NCI-H187 treated with DMSO at 0.1 percent for 48 hours (cell line): ENCODE measurements around the gene PFDN2.
A peak's percentile ranks its signal among the peaks of the same experiment; 100 is the strongest.

Experiments used
- DNase-seq: peaks from one replicate; lab custom pipeline; 2025; lab: John Stamatoyannopoulos, UW

PFDN2 gene

GRCh38 chr1:161117759-161118581 is at the start of gene PFDN2, which contains the start of gene NIT1:
Gene PFDN2 (minus strand): TSS chr1:161118037. CDS start chr1:161118026, 11 bp downstream.
Gene NIT1 (plus strand): TSS chr1:161118105. CDS start chr1:161118177, 72 bp downstream.
- peak; percentile 52 for DNase-seq

DNA sequence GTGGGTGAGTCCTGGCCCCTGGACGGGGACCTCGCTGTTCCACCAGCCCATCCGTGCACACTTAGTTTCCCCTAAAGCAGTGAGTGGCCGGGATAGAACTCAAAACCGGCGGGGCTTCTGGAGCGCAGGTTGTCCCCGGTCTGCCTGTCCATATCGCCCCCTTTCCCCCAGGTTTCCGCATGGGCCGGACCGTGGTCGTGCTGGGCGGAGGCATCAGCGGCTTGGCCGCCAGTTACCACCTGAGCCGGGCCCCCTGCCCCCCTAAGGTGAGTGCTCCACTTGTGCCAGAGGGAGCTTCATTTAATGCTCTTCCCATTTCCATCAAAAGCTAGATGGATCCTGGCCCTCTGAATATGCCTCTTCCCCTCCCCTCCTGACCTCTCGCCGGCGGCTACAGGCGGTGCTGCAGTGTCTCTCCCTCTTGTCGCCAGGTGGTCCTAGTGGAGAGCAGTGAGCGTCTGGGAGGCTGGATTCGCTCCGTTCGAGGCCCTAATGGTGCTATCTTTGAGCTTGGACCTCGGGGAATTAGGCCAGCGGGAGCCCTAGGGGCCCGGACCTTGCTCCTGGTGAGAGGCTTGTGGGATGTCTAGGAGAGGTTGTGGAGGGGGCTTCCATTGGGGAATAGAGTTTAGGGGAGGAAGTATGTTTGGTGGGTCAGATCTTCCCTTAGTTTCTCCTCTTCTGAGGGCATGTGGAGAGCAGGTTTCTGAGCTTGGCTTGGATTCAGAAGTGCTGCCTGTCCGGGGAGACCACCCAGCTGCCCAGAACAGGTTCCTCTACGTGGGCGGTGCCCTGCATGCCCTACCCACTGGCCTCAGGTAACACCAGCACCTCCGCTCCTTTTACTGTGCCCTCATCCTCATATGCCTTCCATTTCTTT is 49.1 kb upstream of the PFDN2 start:
- DNase-seq: no peak

- DNase-seq: peak; percentile 100
These were observed 48.2 kb upstream of the PFDN2 start, which contains the start of gene PPOX for GRCh38 chr1:161165742-161166668. Gene PPOX (plus strand): TSS chr1:161166426. CDS start chr1:161166848, 422 bp downstream.

DNA sequence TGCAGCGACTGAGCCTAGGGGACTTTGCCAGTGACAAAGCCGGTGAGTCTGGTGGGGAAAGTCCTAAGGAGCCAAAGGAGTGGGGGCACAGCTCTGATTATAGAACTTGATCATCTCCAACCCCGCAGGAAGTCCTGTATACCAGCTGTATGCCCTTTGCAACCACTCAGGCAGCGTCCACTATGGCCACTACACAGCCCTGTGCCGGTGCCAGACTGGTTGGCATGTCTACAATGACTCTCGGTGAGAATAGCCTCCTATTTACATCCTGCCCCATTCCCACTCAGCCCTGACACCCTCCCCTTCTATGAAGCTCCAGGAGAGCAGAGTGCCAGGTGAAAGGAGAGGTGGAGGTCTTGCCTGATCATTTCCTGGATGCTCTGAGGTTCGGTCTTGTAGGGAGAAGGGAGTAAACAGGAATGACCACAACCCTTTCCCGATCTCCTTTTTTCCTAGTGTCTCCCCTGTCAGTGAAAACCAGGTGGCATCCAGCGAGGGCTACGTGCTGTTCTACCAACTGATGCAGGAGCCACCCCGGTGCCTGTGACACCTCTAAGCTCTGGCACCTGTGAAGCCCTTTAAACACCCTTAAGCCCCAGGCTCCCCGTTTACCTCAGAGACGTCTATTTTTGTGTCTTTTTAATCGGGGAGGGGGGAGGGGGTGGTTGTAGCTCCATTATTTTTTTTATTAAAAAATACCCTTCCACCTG is 47.2 kb upstream of the PFDN2 start:
- DNase-seq: no peak

DNA sequence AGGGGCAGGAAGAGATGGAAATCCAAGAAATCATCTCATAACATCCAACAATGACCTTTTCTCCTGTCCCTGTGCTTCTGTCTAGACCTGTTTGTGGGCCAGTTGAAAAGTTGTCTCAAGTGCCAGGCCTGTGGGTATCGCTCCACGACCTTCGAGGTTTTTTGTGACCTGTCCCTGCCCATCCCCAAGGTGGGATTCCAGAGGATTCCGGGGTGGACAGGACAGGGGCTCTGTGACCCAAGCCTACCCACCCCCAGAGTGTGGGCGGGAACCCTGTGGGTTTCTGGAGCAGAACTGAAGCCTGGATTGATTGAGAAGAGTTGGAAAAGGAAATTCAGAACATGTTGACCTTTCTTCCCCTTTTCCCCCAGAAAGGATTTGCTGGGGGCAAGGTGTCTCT is 46.0 kb upstream of the PFDN2 start:
- DNase-seq: no peak

- no peak for DNase-seq
These were observed 45.0 kb upstream of the PFDN2 start for GRCh38 chr1:161162806-161163205.

- no peak for DNase-seq
These were observed 44.2 kb upstream of the PFDN2 start for GRCh38 chr1:161162052-161162451.

DNA sequence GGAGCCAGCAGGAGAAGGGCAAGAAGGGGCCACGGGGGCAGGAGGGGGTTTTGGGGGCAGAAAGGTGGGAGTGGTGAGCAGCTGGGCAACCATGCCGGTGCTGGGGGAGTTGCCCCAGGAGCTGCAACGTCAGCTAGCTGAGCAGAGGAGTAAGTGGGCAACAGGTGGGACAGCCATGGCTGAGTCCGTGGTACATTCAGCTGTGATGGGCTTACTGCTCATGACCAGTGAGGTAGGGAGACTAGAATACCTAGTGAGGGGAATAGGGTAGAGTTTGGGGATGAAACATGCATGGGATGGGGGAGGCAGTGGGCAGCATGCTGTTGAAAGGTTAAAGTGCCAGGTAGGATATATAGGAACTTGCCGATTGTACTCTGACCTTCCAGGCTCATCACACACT is 43.8 kb upstream of the PFDN2 start:
- no peak for DNase-seq

GRCh38 chr1:161160671-161161145 is 42.9 kb upstream of the PFDN2 start:
- DNase-seq: no peak

DNA sequence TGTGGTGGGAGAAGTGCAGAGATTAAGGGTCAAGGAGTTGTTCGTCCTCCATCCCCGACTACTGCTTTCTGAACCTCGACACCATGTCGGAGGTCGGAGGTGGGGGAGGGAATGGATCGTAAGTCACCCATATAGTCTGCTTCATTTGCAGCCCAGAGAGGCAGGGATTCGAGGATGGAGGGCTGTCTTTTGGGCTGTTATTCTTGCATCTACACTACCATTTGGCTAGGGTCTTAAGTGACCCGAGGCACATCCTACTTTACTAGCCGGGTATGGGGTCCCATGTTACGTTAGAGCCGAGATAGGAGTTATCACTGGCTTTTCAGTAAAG is 42.0 kb upstream of the PFDN2 start:
- no peak for DNase-seq

GRCh38 chr1:161159087-161159912 is 41.5 kb upstream of the PFDN2 start, which contains the start of gene USP21:
Gene USP21 (plus strand): TSS chr1:161159500. CDS start chr1:161160641, 1,141 bp downstream.
- DNase-seq: peak; percentile 90

DNA sequence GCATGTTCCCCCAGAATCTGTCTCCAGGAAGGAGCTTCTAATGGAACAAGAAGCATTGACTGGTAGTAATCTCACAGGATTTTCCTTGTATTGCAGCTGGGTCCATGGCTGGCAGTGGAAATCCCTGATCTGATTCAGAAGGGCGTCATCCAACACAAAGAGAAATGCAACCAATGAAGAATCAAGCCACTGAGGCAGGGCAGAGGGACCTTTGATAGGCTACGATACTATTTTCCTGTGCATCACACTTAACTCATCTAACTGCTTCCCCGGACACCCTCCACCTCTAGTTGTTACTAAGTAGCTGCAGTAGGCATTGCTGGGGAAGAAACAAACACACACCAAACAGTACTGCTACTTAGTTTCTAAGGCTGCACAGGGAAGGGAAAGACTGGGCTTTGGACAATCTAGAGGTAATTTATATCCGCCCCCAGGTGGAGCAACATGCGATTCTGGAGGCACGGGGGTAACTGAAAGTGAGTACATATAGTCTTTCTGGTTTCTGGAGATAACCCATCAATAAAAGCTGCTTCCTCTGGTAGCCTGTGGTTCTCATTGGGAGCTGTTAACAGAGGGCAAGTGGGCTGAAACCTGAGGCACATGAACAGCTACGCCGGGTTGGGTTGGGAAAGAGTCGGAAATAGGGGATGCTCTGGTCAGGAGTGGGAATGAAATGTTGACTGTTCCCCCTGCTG is 40.6 kb upstream of the PFDN2 start:
- no peak for DNase-seq

DNA sequence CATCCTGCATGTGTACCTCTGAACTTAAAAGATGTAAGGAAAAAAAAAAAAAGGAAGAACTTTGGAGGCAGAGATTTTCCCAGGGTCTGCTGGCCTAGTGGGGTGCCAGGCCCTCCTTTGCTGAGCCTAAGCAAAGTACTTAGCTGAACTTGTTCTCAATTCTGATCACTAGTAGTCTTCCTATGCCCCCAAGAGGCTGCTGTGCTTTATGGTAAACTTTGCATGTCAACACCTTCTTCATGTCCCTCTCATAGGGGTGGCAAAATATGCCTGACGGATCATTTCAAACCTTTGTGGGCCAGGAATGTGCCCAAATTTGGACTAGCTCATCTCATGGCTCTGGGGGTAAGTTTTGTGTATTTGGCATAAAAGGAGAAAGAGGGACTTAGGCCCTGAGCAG is 40.0 kb upstream of the PFDN2 start:
- no peak for DNase-seq

DNA sequence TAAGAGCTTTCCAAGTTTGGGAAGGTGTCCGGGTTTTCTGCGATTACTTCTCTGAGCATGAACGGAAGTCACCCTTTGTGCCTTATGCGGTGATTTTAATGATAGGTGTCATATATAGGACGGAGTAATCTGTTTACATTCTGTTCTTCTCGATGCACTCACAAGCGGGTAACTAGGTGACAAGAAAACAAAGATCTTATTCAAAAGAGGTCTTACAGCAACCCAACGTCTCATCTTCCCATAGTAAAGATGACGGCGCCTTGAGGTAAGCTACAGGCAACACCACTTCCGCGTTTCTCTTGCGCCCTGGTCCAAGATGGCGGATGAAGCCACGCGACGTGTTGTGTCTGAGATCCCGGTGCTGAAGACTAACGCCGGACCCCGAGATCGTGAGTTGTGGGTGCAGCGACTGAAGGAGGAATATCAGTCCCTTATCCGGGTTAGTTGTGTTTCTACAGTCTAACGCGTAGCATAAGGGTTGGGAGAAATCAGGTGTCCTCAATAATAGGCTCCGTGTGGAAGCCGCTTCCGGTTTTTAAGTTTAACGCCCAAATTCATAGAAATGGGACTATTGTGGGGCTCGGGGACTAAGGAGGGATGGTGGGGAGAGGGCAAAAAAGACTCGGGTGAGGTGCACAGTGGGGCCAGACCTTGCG is 36.0 kb upstream of the PFDN2 start, which contains the start of gene UFC1:
Gene UFC1, plus strand, starts transcription at position 297 of the 656 bp plus-strand sequence. Its CDS starts 20 bp downstream, at position 317.
- DNase-seq: peak; percentile 90

DNA sequence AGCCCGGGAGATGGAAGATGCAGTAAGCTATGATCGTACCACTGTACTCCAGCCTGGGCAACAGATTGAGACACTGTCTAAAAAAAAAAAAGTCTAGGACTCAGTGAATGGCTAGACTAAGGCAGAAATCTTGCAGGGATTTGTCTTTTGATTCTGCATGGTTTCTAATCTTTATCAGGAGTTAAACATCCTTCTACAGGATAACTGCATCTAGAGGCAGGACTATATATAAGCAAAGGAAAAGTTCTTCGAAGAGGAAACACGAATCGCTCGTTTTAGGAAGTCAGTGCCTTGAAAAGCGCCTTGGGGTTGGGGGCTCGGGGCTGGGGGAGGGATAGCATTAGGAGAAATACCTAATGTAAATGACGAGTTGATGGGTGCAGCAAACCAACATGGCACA is 35.3 kb upstream of the PFDN2 start:
- no peak for DNase-seq

DNA sequence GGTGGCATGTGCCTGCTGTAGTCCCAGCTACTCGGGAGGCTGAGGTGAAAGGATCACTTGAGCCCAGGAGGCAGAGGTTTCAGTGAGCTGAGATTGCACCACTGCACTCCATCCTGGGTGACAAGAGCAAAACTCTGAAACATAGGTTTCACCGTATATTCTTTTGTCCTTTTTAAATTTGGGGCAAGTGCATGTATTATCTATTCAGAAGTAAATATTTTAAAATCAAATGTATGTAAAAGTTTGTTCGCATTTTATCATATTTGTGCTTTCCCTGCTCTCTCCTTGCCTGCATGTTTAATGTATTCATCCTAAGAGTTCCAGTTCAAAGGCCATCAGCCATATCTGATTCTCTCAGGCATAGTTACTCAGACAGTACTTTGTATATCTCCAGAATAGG is 28.0 kb upstream of the PFDN2 start:
- no peak for DNase-seq

- no peak for DNase-seq
These were observed 23.0 kb upstream of the PFDN2 start for GRCh38 chr1:161140755-161141400.

DNA sequence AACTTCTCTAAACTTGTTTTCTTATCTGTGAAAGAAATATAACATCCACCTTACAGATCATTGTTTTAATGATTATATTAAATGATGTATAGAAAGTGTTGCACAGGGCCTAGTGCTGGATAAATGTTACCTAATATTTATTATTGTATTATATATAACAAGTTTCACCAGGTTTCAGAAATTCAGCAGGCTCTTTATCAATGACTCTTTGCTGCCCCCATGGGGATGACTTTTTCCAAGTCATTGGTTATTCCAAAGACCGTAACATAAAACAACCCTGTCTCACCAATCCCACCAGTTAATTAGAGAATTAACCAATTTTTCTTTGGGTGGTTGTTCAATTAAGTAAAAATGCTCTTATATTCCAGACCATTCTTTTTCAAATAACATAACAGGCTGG is 21.9 kb upstream of the PFDN2 start:
- DNase-seq: no peak
